GM12878 (cell line): Measurements from ENCODE around the gene DNASE1L3. TPM values are rescaled to one million over a fixed set of nuclear protein-coding genes. Genes with fewer than 3 reads are reported as not detected.

Experiments used
- ATAC-seq: fragments of 200-7000 bp; cut with Tn5 transposase; 3 replicates; pipeline ENCODE4 v1.9.1; 2020; ENCODE audit warnings: mild to moderate bottlenecking, moderate library complexity
- BruUV-seq: library from RNA; stranded (reverse); fragments of 400-500 nt; replicated peaks from 2 replicates; lab custom pipeline; 2021; lab: Mats Ljungman, UMichigan
- CTCF ChIA-PET: fragments of 300-600 bp; sonication (Branson Sonifier 250); formaldehyde crosslinking; extraction: SDS; loops from one replicate; lab custom pipeline; 2021; ENCODE audit warnings: inconsistent platforms; lab: Yijun Ruan, JAX
- POLR2A ChIA-PET: fragments of 350-600 bp; formaldehyde crosslinking; extraction: SDS; loops from one replicate; lab custom pipeline; 2021; ENCODE audit warnings: inconsistent platforms; lab: Charles Lee
- RAD21 ChIA-PET: fragments of 300-600 bp; sonication (Branson Sonifier 250); formaldehyde crosslinking; loops from one replicate; lab custom pipeline; 2023; ENCODE audit warnings: antibody characterized with exemption; ENCODE audit not compliant: unreplicated experiment; lab: Charles Lee
- SMC1A ChIA-PET: fragments of 300-600 bp; sonication (Branson Sonifier 250); formaldehyde crosslinking; loops from one replicate; lab custom pipeline; 2023; ENCODE audit not compliant: unreplicated experiment, uncharacterized antibody; lab: Charles Lee
- DNase-seq: peaks from one replicate; pipeline ENCODE4 v3.0.0-alpha.2; 2011; ENCODE audit warnings: low read depth, low spot score
- FAIRE-seq: peaks from 3 replicates; lab custom pipeline; 2011; peaks lifted over from hg19 to GRCh38; lab: Jason Lieb, UNC
- H2AFZ ChIP-seq: 2 replicates; pipeline ENCODE4 v1.6.0; 2011; ENCODE audit warnings: low read depth, low read length, control low read depth; ENCODE audit not compliant: control insufficient read depth
- H3K27ac ChIP-seq: 2 replicates; pipeline ENCODE4 v1.5.1; 2011; ENCODE audit warnings: control low read depth; ENCODE audit not compliant: control insufficient read depth, insufficient read depth
- H3K27me3 ChIP-seq, 2 experiments: replicated peaks in 1 of 2; 2 replicates each; pipeline versions ENCODE4 v1.6.0 to v1.6.1; 2011; ENCODE audit warnings: low read length in 1 of 2; ENCODE audit not compliant: control insufficient read depth in 2 of 2, insufficient read depth in 2 of 2
- H3K36me3 ChIP-seq, 2 experiments: 2 replicates each; pipeline ENCODE4 v1.5.1; 2011; ENCODE audit warnings: low read length in 1 of 2; ENCODE audit not compliant: control insufficient read depth in 2 of 2, insufficient read depth in 2 of 2
- H3K4me1 ChIP-seq: 2 replicates; pipeline ENCODE4 v1.6.1; 2011; ENCODE audit warnings: mild to moderate bottlenecking, low read length, moderate library complexity, mixed read lengths; ENCODE audit not compliant: control insufficient read depth, insufficient read depth
- H3K4me2 ChIP-seq: 2 replicates; pipeline ENCODE4 v1.6.0; 2011; ENCODE audit warnings: control low read depth; ENCODE audit not compliant: control insufficient read depth, insufficient read depth
- H3K4me3 ChIP-seq: fragments of 200-600 bp; sonication (generic); 2 replicates; pipeline ENCODE4 v1.5.1; 2016
- H3K79me2 ChIP-seq: 2 replicates; pipeline ENCODE4 v1.6.0; 2011; ENCODE audit warnings: low read length; ENCODE audit not compliant: control insufficient read depth, insufficient read depth
- H3K9ac ChIP-seq: 2 replicates; pipeline ENCODE4 v1.8.0; 2011; ENCODE audit warnings: low read length, control low read depth, mixed read lengths; ENCODE audit not compliant: control insufficient read depth, insufficient read depth
- H3K9me3 ChIP-seq: replicated peaks from 3 replicates; pipeline ENCODE4 v1.5.1; 2011; ENCODE audit warnings: mild to moderate bottlenecking, low read length; ENCODE audit not compliant: control insufficient read depth, insufficient read depth
- H4K20me1 ChIP-seq: 2 replicates; pipeline ENCODE4 v1.6.0; 2011; ENCODE audit not compliant: control insufficient read depth, insufficient read depth
- CHD2 ChIP-seq: IDR thresholded peaks from 2 replicates; pipeline ENCODE4 v1.6.1; 2011; ENCODE audit warnings: low read depth, low read length, improper control_type of control experiment, borderline replicate concordance
- EP300 ChIP-seq, 2 experiments: fragments of 150-350 bp in 1 of 2; IDR thresholded peaks; 2 replicates each; pipeline ENCODE4 v1.6.1; 2011 to 2012; ENCODE audit warnings: low read depth in 2 of 2, low read length in 2 of 2, borderline replicate concordance in 1 of 2, improper control_type of control experiment in 1 of 2, inconsistent platforms in 1 of 2; ENCODE audit not compliant: control insufficient read depth in 1 of 2
- MXI1 ChIP-seq: fragments of 150-350 bp; IDR thresholded peaks from 2 replicates; pipeline ENCODE4 v1.6.1; 2011; ENCODE audit warnings: low read depth, mild to moderate bottlenecking, inconsistent platforms, low read length, improper control_type of control experiment
- NR2C1 ChIP-seq: fragments of 450-650 bp; IDR thresholded peaks from 2 replicates; pipeline ENCODE4 v1.6.1; 2017; ENCODE audit warnings: antibody characterized with exemption, mild to moderate bottlenecking, moderate library complexity
- POLR2A ChIP-seq: IDR thresholded peaks from 2 replicates; pipeline ENCODE4 v1.6.1; 2011; ENCODE audit warnings: low read depth, mild to moderate bottlenecking, low read length
- RELA ChIP-seq: fragments of 450-650 bp; IDR thresholded peaks from 2 replicates; pipeline ENCODE4 v1.8.0; 2014; ENCODE audit warnings: borderline replicate concordance; ENCODE audit not compliant: partially characterized antibody
- SMAD5 ChIP-seq: IDR thresholded peaks from 2 replicates; pipeline ENCODE4 v1.6.1; 2016; ENCODE audit warnings: antibody characterized with exemption, low read depth
- SMC3 ChIP-seq: IDR thresholded peaks from 2 replicates; pipeline ENCODE4 v1.6.1; 2011; ENCODE audit warnings: low read length, improper control_type of control experiment, borderline replicate concordance
- SREBF1 ChIP-seq: IDR thresholded peaks from 2 replicates; pipeline ENCODE4 v1.6.1; 2012; ENCODE audit warnings: mild to moderate bottlenecking, low read length
- TCF7 ChIP-seq: IDR thresholded peaks from 2 replicates; pipeline ENCODE4 v1.6.1; 2014; ENCODE audit warnings: antibody characterized with exemption, borderline replicate concordance
- ZNF24 ChIP-seq: fragments of 450-650 bp; IDR thresholded peaks from 2 replicates; pipeline ENCODE4 v1.6.1; 2017; ENCODE audit warnings: antibody characterized with exemption, mild to moderate bottlenecking
- ZNF622 ChIP-seq: fragments of 450-650 bp; IDR thresholded peaks from 2 replicates; pipeline ENCODE4 v1.6.1; 2017; ENCODE audit warnings: mild to moderate bottlenecking, inconsistent platforms
- whole genome bisulfite sequencing: methylation state at CpG from one replicate; pipeline ENCODE4 v1.1.6; 2016; ENCODE audit warnings: low lambda C conversion rate; ENCODE audit not compliant: insufficient replicate concordance, insufficient coverage; ENCODE audit errors: missing lambda C conversion rate; 5-methylcytosine and 5-hydroxymethylcytosine counted together
- in situ Hi-C: fragments of 300-500 bp; cut with MboI; formaldehyde crosslinking; loops from 9 replicates; pipeline ENCODE4 v1.14.3; 2018; ENCODE audit warnings: mixed read lengths
- intact Hi-C: fragments of 100-400 bp; cut with micrococcal nuclease; formaldehyde crosslinking; loops from one replicate; pipeline ENCODE4 v1.14.2; 2022; ENCODE audit not compliant: unreplicated experiment
- polyA plus RNA-seq, 11 experiments: library from polyadenylated mRNA; depleted of rRNA in 4 of 11; unstranded in 6 of 11; stranded (reverse) in 5 of 11; fragments of >200 nt; fragmentation: Nextera tagmentation in 4 of 11; fragmentation: Illumina TruSeq in 1 of 11; extraction: Ambion mirVana in 4 of 11; extraction: Trizol in 1 of 11; gene quantifications; 1 replicate in 1 of 11; 2 replicates in 10 of 11; pipeline versions ENCODE4 v1.2.1 to v1.2.3, GENCODE V29; 2011 to 2016; ENCODE audit warnings: inconsistent platforms in 2 of 11, missing spikeins in 2 of 11, low read depth in 1 of 11
- total RNA-seq, 4 experiments: library from RNA; depleted of rRNA in 3 of 4; stranded (reverse); fragments of >200 nt in 3 of 4; fragmentation: Illumina TruSeq in 1 of 4; extraction: Trizol in 1 of 4; gene quantifications; 2 replicates each; pipeline versions ENCODE4 v1.2.1 to v1.2.3, GENCODE V29; 2013 to 2021
- TF ChIP-seq, protein P1 (sequence below): fragments of 450-650 bp; IDR thresholded peaks from 2 replicates; pipeline ENCODE4 v1.6.1; 2014; ENCODE audit warnings: mild to moderate bottlenecking
- TF ChIP-seq, protein P2 (sequence below): IDR thresholded peaks from 2 replicates; pipeline ENCODE4 v1.6.1; 2011; ENCODE audit warnings: mild to moderate bottlenecking, low read depth, low read length, moderate library complexity; ENCODE audit not compliant: insufficient replicate concordance
- TF ChIP-seq, protein P3 (sequence below): IDR thresholded peaks from 2 replicates; pipeline ENCODE4 v1.6.1; 2011; ENCODE audit warnings: borderline replicate concordance, low read depth, mild to moderate bottlenecking, moderate library complexity, low read length; ENCODE audit not compliant: insufficient read depth, poor library complexity, severe bottlenecking

Gene DNASE1L3
- total and polyA plus RNA-seq, 10 of the 15 experiments (the other 5 are each of a cell fraction or from before 2014, with no cell fraction given), result 3.2 to 72.1 (median 6.3) TPM

DNA sequence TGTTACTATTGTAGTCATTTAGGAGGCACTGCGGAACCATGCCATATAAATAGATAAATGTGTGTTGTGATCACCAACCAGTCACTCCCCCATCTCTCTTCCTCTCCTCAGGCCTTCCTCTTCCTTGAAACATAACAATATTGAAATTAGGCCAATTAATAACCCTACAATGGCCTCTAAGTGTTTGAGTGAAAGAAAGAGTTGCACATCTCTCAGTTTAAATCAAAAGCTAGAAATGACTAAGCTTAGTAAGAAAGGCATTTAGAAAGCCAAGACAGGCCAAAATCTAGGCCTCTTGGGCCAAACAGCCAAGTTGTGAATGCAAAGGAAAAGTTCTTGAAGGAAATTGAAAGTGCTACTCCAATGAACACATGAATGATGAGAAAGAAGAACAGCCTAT is 8.1 kb upstream of the DNASE1L3 start (continued):
- TF ChIP-seq SMC3, result no peak
- TF ChIP-seq, all 136 proteins: peak for 29

DNA sequence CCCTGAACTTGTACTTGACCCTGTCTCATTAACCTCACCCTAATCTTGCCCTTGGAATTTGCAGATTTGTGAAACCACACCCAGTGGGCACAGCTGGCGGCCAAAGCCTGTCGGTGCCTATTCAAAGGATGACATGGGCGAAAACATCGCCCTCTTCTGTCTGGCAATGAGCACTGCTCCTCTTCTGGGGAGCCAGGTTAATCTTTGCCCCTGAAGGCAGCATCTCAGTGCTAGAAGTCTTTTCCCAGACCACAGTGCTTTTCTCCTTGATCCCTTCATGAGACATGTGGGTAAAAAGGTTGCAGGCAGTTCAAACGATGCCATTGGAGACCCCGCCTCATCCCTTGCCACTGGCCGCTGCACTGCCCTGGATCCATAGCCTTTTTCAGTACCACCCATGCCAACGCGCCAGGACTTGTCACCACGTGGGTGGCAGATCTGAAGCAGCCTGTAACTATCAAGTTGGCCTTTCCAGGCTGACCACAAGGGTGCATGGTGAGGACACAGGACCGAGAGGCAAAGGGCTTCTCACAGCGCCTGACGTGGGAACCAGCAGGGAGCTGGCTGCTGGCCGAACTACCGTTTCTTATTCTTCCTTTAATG is 6.5 kb upstream of the DNASE1L3 start:
- BruUV-seq, result no TSS peak
- TF ChIP-seq ZNF24, result no peak
- TF ChIP-seq SREBF1, result no peak
- TF ChIP-seq MXI1, result no peak
- 0 out of 2 replicates have a peak, but pooled peaks have one; percentile 44 for TF ChIP-seq CHD2
- TF ChIP-seq, protein P1, sequence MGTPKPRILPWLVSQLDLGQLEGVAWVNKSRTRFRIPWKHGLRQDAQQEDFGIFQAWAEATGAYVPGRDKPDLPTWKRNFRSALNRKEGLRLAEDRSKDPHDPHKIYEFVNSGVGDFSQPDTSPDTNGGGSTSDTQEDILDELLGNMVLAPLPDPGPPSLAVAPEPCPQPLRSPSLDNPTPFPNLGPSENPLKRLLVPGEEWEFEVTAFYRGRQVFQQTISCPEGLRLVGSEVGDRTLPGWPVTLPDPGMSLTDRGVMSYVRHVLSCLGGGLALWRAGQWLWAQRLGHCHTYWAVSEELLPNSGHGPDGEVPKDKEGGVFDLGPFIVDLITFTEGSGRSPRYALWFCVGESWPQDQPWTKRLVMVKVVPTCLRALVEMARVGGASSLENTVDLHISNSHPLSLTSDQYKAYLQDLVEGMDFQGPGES, result no peak
- TF ChIP-seq, protein P2, sequence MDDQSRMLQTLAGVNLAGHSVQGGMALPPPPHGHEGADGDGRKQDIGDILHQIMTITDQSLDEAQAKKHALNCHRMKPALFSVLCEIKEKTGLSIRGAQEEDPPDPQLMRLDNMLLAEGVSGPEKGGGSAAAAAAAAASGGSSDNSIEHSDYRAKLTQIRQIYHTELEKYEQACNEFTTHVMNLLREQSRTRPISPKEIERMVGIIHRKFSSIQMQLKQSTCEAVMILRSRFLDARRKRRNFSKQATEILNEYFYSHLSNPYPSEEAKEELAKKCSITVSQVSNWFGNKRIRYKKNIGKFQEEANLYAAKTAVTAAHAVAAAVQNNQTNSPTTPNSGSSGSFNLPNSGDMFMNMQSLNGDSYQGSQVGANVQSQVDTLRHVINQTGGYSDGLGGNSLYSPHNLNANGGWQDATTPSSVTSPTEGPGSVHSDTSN, result no peak
- no peak for TF ChIP-seq SMAD5
- no peak for TF ChIP-seq POLR2A
- no peak for TF ChIP-seq RELA
- no peak for TF ChIP-seq ZNF622
- 0 out of 2 replicates have a peak, but pooled peaks have one; percentile 26 for TF ChIP-seq NR2C1
- TF ChIP-seq EP300 (IDR thresholded peaks at IDR 0.05; ENCODE audit: borderline replicate concordance in 1 of 2, control insufficient read depth in 1 of 2, low read depth in 2 of 2, low read length in 2 of 2), result 0 out of 4 replicates have a peak, but pooled peaks of 1 of the 2 experiments have one; percentile 19
- no peak for TF ChIP-seq TCF7
- TF ChIP-seq, protein P3, sequence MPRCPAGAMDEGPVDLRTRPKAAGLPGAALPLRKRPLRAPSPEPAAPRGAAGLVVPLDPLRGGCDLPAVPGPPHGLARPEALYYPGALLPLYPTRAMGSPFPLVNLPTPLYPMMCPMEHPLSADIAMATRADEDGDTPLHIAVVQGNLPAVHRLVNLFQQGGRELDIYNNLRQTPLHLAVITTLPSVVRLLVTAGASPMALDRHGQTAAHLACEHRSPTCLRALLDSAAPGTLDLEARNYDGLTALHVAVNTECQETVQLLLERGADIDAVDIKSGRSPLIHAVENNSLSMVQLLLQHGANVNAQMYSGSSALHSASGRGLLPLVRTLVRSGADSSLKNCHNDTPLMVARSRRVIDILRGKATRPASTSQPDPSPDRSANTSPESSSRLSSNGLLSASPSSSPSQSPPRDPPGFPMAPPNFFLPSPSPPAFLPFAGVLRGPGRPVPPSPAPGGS, result no peak

More for the DNA sequence above, 6.5 kb upstream of the DNASE1L3 start:
- Histone ChIP-seq H3K9me3 (no peaks in the 10 kb centered on the region; the same call in none of the 3 replicates), H3K4me1 (peaks cover 56% of the 10 kb centered on the region), H3K4me2 (peak overlapping the region; percentile 49), H3K27ac (no peak overlapping the region), H2AFZ (peak overlapping the region; percentile 76), H3K4me3 (no peak overlapping the region), H3K36me3 (no peaks in the 10 kb centered on the region), H3K27me3 (no peaks in the 10 kb centered on the region), H3K9ac (no peak overlapping the region), H4K20me1 (no peaks in the 10 kb centered on the region), H3K79me2 (no peaks in the 10 kb centered on the region)
- ATAC-seq, result peak; percentile 59
- CTCF ChIA-PET, result interaction anchor here (0.6 to 13.5 kb wide), 23 partner anchors 8 to 217 kb away, joined by 3 to 655 read pairs (median 5); partner anchors contain the start of genes ABHD6, FLNB, HTD2 and RPP14
- DNase-seq, result no peak
- RAD21 ChIA-PET, result interaction anchor here (0.6 to 11.9 kb wide), 21 partner anchors 9 to 550 kb away, joined by 3 to 285 read pairs (median 6); partner anchors contain the start of genes ABHD6, HTD2 and RPP14
- peak; percentile 91 for FAIRE-seq
- intact Hi-C loops, result loop anchor here (1.0 kb wide), 2 partner anchors 21 to 30 kb away; no protein-coding TSS in a partner anchor
- POLR2A ChIA-PET, result interaction anchor here (0.7 to 15.5 kb wide), 13 partner anchors 8 to 280 kb away, joined by 3 to 491 read pairs (median 3); partner anchors contain the start of gene ABHD6
- SMC1A ChIA-PET, result interaction anchor here (0.6 to 14.2 kb wide), 31 partner anchors 8 to 610 kb away, joined by 3 to 510 read pairs (median 4); partner anchors contain the start of genes ABHD6, FLNB, HTD2 and RPP14
- 2% methylated on average over 15 of the region's 15 CpGs for WGBS
- in situ Hi-C loops, result loop anchor here (25.0 kb wide), 1 partner anchor 1170 kb away; no protein-coding TSS in a partner anchor
